Measurements from ENCODE around the gene CCDC83.

Gene CCDC83

GRCh38 chr11:85810871-85811611 is 44.1 kb upstream of the CCDC83 start, which contains the start of gene SYTL2:
TSS of gene SYTL2 (minus strand) at chr11:85811141. CDS start at chr11:85757725, 53,416 bp downstream.
- DNase-seq (ENCODE audit: low read depth), result no peak
- TF ChIP-seq CTCF (IDR thresholded peaks at IDR 0.05; ENCODE audit: control insufficient read depth, insufficient read depth, low read depth, low read length, missing control alignments), result no peak
- H3K4me3 ChIP-seq (ENCODE audit: control insufficient read depth, low read depth, low read length), result peak within 1 kb of the TSS; percentile 35

DNA sequence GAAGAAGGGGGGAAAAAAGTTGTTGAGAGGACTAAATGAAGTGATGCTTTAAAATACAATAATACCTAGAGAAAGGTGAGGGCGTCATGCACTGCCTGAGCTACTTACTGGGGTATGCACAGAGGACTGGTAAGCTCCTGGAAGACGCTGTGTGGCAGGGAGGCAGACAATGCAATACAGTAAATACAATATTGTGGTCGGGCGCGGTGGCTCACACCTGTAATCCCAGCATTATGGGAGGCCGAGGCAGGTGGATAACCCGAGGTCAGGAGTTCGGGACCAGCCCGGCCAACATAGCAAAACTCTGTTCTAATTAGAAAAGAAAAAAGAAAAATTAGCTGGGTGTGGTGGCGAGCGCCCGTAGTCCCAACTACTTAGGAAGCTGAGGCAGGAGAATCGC is 43.6 kb upstream of the CCDC83 start:
- no peak for TF ChIP-seq CTCF (IDR thresholded peaks at IDR 0.05; ENCODE audit: control insufficient read depth, insufficient read depth, low read depth, low read length, missing control alignments)
- DNase-seq (ENCODE audit: low read depth), result no peak
- H3K4me3 ChIP-seq (ENCODE audit: control insufficient read depth, low read depth, low read length), result peak overlapping the region; percentile 35

DNA sequence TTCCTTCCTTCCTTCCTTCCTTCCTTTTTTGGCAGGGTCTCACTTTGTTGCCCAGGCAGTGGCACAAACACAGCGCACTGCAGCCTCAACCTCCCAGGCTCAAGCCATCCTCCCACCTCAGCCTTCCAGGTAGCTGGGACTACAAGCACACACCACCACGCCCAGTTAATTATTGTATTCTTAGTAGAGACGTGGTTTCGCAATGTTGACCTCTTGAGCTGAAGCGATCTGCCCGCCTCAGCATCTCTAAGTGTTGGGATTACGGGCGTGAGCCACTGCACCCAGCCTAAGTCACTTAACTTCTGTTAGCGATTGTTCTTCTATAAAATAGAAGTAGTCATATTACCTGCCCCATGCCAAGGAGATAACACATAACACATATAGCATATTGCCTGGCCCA is 41.5 kb upstream of the CCDC83 start:
- DNase-seq (ENCODE audit: low read depth), result no peak
- no peak overlapping the region for H3K4me3 ChIP-seq (ENCODE audit: control insufficient read depth, low read depth, low read length)
- TF ChIP-seq CTCF (IDR thresholded peaks at IDR 0.05; ENCODE audit: control insufficient read depth, insufficient read depth, low read depth, low read length, missing control alignments), result no peak

- H3K4me3 ChIP-seq (ENCODE audit: control insufficient read depth, low read depth, low read length), result no peak overlapping the region
- TF ChIP-seq CTCF (IDR thresholded peaks at IDR 0.05; ENCODE audit: control insufficient read depth, insufficient read depth, low read depth, low read length, missing control alignments), result no peak
- DNase-seq (ENCODE audit: low read depth), result no peak
Observed at GRCh38 chr11:85815186-85815931, 39.8 kb upstream of the CCDC83 start.

DNA sequence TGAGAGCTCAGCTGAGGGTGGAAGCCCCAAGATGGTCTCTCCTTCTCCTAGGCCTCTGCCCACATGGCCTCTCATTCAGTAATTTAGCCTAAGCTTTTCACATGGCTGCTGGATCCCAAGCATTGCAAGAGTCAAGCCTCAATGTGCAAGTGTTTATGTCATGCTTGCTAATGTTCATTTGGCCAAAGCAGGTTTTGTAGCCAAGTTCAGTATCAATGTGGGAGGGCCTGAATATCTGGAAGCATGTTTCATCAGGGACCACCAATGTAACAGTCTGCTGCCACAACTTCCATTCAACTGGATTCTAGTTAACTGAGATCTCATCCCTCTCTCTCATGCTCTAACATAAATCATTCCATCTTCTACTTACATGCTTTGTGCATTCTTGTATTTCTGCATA is 35.7 kb upstream of the CCDC83 start:
- no peak for TF ChIP-seq CTCF (IDR thresholded peaks at IDR 0.05; ENCODE audit: control insufficient read depth, insufficient read depth, low read depth, low read length, missing control alignments)
- no peak overlapping the region for H3K4me3 ChIP-seq (ENCODE audit: control insufficient read depth, low read depth, low read length)
- no peak for DNase-seq (ENCODE audit: low read depth)

DNA sequence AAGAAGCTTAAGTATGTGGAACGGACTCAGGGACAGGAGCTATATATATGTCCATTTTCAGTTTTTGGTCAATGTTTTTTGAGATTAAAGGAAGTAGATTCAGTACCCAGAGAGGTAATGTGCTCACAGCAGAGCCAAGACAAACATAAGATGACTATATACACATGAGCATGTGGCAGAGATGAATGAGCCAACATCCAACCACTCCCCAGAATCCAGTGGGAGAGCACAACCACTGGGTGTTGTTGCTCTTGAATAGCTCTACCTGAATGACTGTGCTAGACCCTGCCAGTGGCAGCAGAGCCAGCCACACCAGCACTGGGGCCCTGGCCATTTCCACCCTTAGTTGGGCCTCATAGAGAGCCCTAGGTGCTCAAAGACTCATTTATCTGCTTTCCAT is 33.5 kb upstream of the CCDC83 start:
- no peak for DNase-seq (ENCODE audit: low read depth)
- H3K4me3 ChIP-seq (ENCODE audit: control insufficient read depth, low read depth, low read length), result no peak overlapping the region
- no peak for TF ChIP-seq CTCF (IDR thresholded peaks at IDR 0.05; ENCODE audit: control insufficient read depth, insufficient read depth, low read depth, low read length, missing control alignments)
